ENCODE measurements around the gene CRYBG1. TPM values are rescaled to one million over a fixed set of nuclear protein-coding genes. Genes with fewer than 3 reads are reported as not detected.

Gene CRYBG1
- total and polyA plus RNA-seq, 2 of the 13 experiments (the other 11 are each of a cell fraction or from before 2014, with no cell fraction given), result 10.1 to 21.9 TPM

DNA sequence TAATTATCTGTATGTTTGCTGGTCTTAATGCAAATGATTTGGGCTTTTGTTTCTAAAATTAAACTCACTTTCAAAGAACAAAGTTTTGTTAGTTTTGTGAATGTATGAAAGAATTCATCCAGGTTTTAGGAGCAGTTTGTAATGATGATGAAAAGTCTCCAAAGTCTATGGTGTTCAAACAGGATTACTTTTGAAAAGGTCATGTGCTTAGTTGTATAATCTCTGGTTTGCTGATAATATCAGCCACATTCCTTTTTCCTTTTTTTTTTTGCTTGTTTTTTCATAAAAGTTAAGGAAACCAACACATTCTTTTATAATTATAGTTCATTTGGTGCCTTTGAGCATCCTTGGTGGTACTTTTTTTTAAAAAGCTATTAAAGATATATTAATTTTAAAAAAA lies 179.9 kb downstream of the CRYBG1 start:
- no TSS peak for BruUV-seq (replicated peaks)
- Histone ChIP-seq H3K79me2 (ENCODE audit: insufficient read depth, low read length) (no peaks in the 10 kb centered on the region), H3K9me3 (ENCODE audit: low read length) (no peaks in the 10 kb centered on the region), H4K20me1 (ENCODE audit: insufficient read depth, low read length) (no peaks in the 10 kb centered on the region), H3K27ac (ENCODE audit: extremely low read length, insufficient read depth, low read length) (peak overlapping the region; percentile 72), H2AFZ (ENCODE audit: low read length) (no peak overlapping the region), H3K4me1 (ENCODE audit: insufficient read depth, low read length) (peaks cover 32% of the 10 kb centered on the region), H3K4me3 (replicated peaks in 1 of 3; ENCODE audit: insufficient read depth in 1 of 3, low read depth in 2 of 3, low read length in 3 of 3) (no peak overlapping the region), H3K9ac (ENCODE audit: insufficient read depth, low read depth, low read length) (no peak overlapping the region), H3K27me3 (ENCODE audit: control insufficient read depth in 1 of 2, insufficient read depth in 2 of 2, low read length in 2 of 2) (no peaks in the 10 kb centered on the region), H3K4me2 (ENCODE audit: low read depth, low read length) (peak overlapping the region; percentile 27; the same call in 1 of the 2 replicates), H3K36me3 (replicated peaks in 1 of 2; ENCODE audit: control insufficient read depth in 1 of 2, insufficient read depth in 2 of 2, low read length in 2 of 2) (peaks cover 5 to 15% of the 10 kb centered on the region in 2 experiments; a peak in 3 of 5 replicates)
- POLR2A ChIA-PET, result no interaction called here
- intact Hi-C loops (cut with micrococcal nuclease; ENCODE audit: unreplicated experiment), result no loop called here
- in situ Hi-C loops (cut with HindIII; ENCODE audit: extremely low pct_ligation_motif_present, low pct_unique_long_range_greater_than_20kb), result no loop called here
- DNase-seq (ENCODE audit: low spot score) (peak; percentile 63), ATAC-seq (peak; percentile 59), FAIRE-seq (no peak)
- CTCF ChIA-PET (ENCODE audit: low intra/inter-chr PET ratio, low total read pairs), result no interaction called here
- TF ChIP-seq NR2F6 (IDR thresholded peaks at IDR 0.05), result peak; percentile 17
- TF ChIP-seq NR2F6 (CRISPR knock-in tag; IDR thresholded peaks at IDR 0.05), result no peak
- TF ChIP-seq ZNF605 (CRISPR knock-in tag; IDR thresholded peaks at IDR 0.05), result no peak
- TF ChIP-seq, protein P1, sequence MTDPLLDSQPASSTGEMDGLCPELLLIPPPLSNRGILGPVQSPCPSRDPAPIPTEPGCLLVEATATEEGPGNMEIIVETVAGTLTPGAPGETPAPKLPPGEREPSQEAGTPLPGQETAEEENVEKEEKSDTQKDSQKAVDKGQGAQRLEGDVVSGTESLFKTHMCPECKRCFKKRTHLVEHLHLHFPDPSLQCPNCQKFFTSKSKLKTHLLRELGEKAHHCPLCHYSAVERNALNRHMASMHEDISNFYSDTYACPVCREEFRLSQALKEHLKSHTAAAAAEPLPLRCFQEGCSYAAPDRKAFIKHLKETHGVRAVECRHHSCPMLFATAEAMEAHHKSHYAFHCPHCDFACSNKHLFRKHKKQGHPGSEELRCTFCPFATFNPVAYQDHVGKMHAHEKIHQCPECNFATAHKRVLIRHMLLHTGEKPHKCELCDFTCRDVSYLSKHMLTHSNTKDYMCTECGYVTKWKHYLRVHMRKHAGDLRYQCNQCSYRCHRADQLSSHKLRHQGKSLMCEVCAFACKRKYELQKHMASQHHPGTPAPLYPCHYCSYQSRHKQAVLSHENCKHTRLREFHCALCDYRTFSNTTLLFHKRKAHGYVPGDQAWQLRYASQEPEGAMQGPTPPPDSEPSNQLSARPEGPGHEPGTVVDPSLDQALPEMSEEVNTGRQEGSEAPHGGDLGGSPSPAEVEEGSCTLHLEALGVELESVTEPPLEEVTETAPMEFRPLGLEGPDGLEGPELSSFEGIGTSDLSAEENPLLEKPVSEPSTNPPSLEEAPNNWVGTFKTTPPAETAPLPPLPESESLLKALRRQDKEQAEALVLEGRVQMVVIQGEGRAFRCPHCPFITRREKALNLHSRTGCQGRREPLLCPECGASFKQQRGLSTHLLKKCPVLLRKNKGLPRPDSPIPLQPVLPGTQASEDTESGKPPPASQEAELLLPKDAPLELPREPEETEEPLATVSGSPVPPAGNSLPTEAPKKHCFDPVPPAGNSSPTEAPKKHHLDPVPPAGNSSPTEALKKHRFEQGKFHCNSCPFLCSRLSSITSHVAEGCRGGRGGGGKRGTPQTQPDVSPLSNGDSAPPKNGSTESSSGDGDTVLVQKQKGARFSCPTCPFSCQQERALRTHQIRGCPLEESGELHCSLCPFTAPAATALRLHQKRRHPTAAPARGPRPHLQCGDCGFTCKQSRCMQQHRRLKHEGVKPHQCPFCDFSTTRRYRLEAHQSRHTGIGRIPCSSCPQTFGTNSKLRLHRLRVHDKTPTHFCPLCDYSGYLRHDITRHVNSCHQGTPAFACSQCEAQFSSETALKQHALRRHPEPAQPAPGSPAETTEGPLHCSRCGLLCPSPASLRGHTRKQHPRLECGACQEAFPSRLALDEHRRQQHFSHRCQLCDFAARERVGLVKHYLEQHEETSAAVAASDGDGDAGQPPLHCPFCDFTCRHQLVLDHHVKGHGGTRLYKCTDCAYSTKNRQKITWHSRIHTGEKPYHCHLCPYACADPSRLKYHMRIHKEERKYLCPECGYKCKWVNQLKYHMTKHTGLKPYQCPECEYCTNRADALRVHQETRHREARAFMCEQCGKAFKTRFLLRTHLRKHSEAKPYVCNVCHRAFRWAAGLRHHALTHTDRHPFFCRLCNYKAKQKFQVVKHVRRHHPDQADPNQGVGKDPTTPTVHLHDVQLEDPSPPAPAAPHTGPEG (CRISPR knock-in tag; IDR thresholded peaks at IDR 0.05), result no peak
- TF ChIP-seq NCOA2 (CRISPR knock-in tag; IDR thresholded peaks at IDR 0.05), result peak; percentile 34; the same call in 1 of the 2 replicates
- TF ChIP-seq SAP130 (CRISPR knock-in tag; IDR thresholded peaks at IDR 0.05; ENCODE audit: low read depth), result 0 out of 2 replicates have a peak, but pooled peaks have one; percentile 12
- TF ChIP-seq FUBP1 (CRISPR knock-in tag; IDR thresholded peaks at IDR 0.05; ENCODE audit: borderline replicate concordance), result no peak
- TF ChIP-seq, protein P2, sequence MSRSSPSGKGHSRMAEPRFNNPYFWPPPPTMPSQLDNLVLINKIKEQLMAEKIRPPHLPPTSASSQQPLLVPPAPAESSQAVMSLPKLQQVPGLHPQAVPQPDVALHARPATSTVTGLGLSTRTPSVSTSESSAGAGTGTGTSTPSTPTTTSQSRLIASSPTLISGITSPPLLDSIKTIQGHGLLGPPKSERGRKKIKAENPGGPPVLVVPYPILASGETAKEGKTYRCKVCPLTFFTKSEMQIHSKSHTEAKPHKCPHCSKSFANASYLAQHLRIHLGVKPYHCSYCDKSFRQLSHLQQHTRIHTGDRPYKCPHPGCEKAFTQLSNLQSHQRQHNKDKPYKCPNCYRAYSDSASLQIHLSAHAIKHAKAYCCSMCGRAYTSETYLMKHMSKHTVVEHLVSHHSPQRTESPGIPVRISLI (CRISPR knock-in tag; IDR thresholded peaks at IDR 0.05; ENCODE audit: borderline replicate concordance), result peak; percentile 50; the same call in 1 of the 2 replicates
- no peak for TF ChIP-seq YEATS2 (CRISPR knock-in tag; IDR thresholded peaks at IDR 0.05; ENCODE audit: borderline replicate concordance)
- no peak for TF ChIP-seq PHF5A (CRISPR knock-in tag; IDR thresholded peaks at IDR 0.05; ENCODE audit: low read depth, unreplicated experiment)
- TF ChIP-seq ELF3 (CRISPR knock-in tag; IDR thresholded peaks at IDR 0.05), result 0 out of 2 replicates have a peak, but pooled peaks have one; percentile 4
- TF ChIP-seq HNF4A (CRISPR knock-in tag; IDR thresholded peaks at IDR 0.05), result peak; percentile 26; the same call in 1 of the 2 replicates
- TF ChIP-seq ZNF225 (CRISPR knock-in tag; IDR thresholded peaks at IDR 0.05), result no peak
- TF ChIP-seq SOX13 (IDR thresholded peaks at IDR 0.05), result no peak
- TF ChIP-seq SOX13 (CRISPR knock-in tag; conservative IDR thresholded peaks at IDR 0.05 in 1 of 2, IDR thresholded peaks at IDR 0.05 in 1 of 2), result peak in 1 of 2 experiments; percentile 55; a peak in 1 of 4 replicates
- TF ChIP-seq ZBTB26 (CRISPR knock-in tag; IDR thresholded peaks at IDR 0.05; ENCODE audit: borderline replicate concordance), result no peak
